ENCODE measurements around the gene MIA3. TPM values are rescaled to one million over a fixed set of nuclear protein-coding genes. Genes with fewer than 3 reads are reported as not detected.
"Not testable (repeated sequence)": the region's sequence is repeated elsewhere in the genome, so short reads cannot be mapped to it uniquely, and the experiment has no call there.

The MIA3 gene
- total RNA-seq, 1 experiment from 2014 or later: 56.3 TPM

DNA sequence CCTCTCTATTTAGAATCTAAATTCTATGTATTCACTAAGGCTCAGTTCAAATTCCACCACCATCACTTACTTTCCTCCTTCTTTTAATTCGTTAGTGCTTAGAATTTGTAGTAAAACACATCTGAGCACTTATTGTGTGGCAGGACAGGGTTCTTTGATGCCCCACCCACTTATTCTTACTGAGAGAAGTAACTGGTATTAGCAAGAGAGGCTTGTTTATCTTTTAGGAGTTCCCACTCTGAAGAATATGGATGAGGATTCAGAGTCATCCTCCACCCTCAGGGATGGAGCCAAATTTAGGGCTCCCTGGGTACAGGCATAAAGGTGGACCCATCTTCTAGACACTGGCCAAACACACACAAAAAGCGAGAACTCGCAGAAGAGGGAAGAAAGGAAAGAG is 16.6 kb upstream of the MIA3 start:
- ChIA-PET CTCF (no interaction called here), POLR2A (ENCODE audit: low non-redundant PET) (no interaction called here)
- DNase-seq (ENCODE audit: low spot score): no peak
- Histone ChIP-seq H3K4me1 (ENCODE audit: insufficient read depth, low read length, poor library complexity, severe bottlenecking) (no peaks in the 10 kb centered on the region), H3K9me3 (ENCODE audit: low read depth, low read length, poor library complexity, severe bottlenecking) (no peaks in the 10 kb centered on the region), H3K27ac (ENCODE audit: low read depth, low read length, poor library complexity, severe bottlenecking) (no peak overlapping the region), H3K27me3 (replicated peaks; ENCODE audit: insufficient read depth, low read depth, low read length, poor library complexity) (peaks cover 16% of the 10 kb centered on the region), H3K36me3 (ENCODE audit: insufficient read depth, low read length, poor library complexity, severe bottlenecking) (no peaks in the 10 kb centered on the region), H3K4me3 (ENCODE audit: low read depth, low read length, poor library complexity, severe bottlenecking) (no peak overlapping the region)
- BruUV-seq (replicated peaks): no TSS peak
- TF ChIP-seq EZH2 (IDR thresholded peaks at IDR 0.05; ENCODE audit: borderline replicate concordance, low read depth, low read length, poor library complexity, severe bottlenecking): no peak
- TF ChIP-seq, protein P1, sequence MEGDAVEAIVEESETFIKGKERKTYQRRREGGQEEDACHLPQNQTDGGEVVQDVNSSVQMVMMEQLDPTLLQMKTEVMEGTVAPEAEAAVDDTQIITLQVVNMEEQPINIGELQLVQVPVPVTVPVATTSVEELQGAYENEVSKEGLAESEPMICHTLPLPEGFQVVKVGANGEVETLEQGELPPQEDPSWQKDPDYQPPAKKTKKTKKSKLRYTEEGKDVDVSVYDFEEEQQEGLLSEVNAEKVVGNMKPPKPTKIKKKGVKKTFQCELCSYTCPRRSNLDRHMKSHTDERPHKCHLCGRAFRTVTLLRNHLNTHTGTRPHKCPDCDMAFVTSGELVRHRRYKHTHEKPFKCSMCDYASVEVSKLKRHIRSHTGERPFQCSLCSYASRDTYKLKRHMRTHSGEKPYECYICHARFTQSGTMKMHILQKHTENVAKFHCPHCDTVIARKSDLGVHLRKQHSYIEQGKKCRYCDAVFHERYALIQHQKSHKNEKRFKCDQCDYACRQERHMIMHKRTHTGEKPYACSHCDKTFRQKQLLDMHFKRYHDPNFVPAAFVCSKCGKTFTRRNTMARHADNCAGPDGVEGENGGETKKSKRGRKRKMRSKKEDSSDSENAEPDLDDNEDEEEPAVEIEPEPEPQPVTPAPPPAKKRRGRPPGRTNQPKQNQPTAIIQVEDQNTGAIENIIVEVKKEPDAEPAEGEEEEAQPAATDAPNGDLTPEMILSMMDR (conservative IDR thresholded peaks at IDR 0.05; ENCODE audit: low read depth, low read length): no peak
- intact Hi-C loops (cut with micrococcal nuclease; ENCODE audit: unreplicated experiment): no loop called here

DNA sequence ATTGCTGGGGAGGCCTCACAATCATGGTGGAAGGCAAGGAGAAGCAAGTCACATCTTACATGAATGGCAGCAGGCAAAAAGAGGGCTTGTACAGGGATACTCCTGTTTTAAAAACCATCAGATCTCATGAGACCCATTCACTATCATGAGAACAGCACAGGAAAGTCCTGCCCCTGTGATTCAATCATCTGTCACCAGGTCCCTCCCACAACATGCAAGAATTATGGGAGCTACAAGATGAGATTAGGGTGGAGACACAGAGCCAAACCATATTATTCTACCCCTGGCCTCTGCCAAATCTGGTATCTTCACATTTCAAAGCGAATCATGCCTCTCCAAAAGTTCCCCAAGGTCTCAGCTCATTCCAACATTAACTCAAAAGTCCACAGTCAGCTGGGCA is 11.1 kb upstream of the MIA3 start:
- no peaks in the 10 kb centered on the region for H3K36me3 ChIP-seq (ENCODE audit: insufficient read depth, low read length, poor library complexity, severe bottlenecking)
- no peak overlapping the region for H3K4me3 ChIP-seq (ENCODE audit: low read depth, low read length, poor library complexity, severe bottlenecking)
- H3K4me1 ChIP-seq (ENCODE audit: insufficient read depth, low read length, poor library complexity, severe bottlenecking): no peaks in the 10 kb centered on the region
- no peak for DNase-seq (ENCODE audit: low spot score)
- no peak overlapping the region for H3K27ac ChIP-seq (ENCODE audit: low read depth, low read length, poor library complexity, severe bottlenecking)
- no peaks in the 10 kb centered on the region for H3K9me3 ChIP-seq (ENCODE audit: low read depth, low read length, poor library complexity, severe bottlenecking)
- POLR2A ChIA-PET (ENCODE audit: low non-redundant PET): no interaction called here
- CTCF ChIA-PET: no interaction called here
- BruUV-seq (replicated peaks): no TSS peak
- intact Hi-C loops (cut with micrococcal nuclease; ENCODE audit: unreplicated experiment): no loop called here
- peaks cover 26% of the 10 kb centered on the region for H3K27me3 ChIP-seq (replicated peaks; ENCODE audit: insufficient read depth, low read depth, low read length, poor library complexity)
- TF ChIP-seq, protein P1 (conservative IDR thresholded peaks at IDR 0.05; ENCODE audit: low read depth, low read length): no peak
- no peak for TF ChIP-seq EZH2 (IDR thresholded peaks at IDR 0.05; ENCODE audit: borderline replicate concordance, low read depth, low read length, poor library complexity, severe bottlenecking)

DNA sequence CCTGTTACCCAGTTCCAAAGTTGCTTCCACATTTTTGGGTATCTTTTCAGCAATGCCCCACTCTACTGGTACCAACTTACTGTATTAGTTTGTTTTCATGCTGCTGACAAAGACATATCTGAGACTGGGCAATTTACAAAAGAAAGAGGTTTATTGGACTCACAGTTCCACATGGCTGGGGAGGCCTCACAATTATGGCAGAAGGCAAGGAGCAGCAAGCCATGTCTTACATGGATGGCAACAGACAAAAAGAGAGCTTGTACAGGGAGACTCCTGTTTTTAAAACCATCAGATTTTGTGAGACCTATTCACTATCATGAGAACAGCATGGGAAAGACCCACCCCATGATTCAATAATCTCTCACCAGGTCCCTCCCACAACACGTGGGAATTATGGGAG is 8.8 kb upstream of the MIA3 start:
- H3K4me1 ChIP-seq (ENCODE audit: insufficient read depth, low read length, poor library complexity, severe bottlenecking); POLR2A ChIA-PET (ENCODE audit: low non-redundant PET); CTCF ChIA-PET; H3K36me3 ChIP-seq (ENCODE audit: insufficient read depth, low read length, poor library complexity, severe bottlenecking); DNase-seq (ENCODE audit: low spot score); H3K27ac ChIP-seq (ENCODE audit: low read depth, low read length, poor library complexity, severe bottlenecking); BruUV-seq (replicated peaks); H3K9me3 ChIP-seq (ENCODE audit: low read depth, low read length, poor library complexity, severe bottlenecking); H3K4me3 ChIP-seq (ENCODE audit: low read depth, low read length, poor library complexity, severe bottlenecking); intact Hi-C loops (cut with micrococcal nuclease; ENCODE audit: unreplicated experiment): not testable (repeated sequence)
- H3K27me3 ChIP-seq (replicated peaks; ENCODE audit: insufficient read depth, low read depth, low read length, poor library complexity): peaks cover 43% of the 10 kb centered on the region

DNA sequence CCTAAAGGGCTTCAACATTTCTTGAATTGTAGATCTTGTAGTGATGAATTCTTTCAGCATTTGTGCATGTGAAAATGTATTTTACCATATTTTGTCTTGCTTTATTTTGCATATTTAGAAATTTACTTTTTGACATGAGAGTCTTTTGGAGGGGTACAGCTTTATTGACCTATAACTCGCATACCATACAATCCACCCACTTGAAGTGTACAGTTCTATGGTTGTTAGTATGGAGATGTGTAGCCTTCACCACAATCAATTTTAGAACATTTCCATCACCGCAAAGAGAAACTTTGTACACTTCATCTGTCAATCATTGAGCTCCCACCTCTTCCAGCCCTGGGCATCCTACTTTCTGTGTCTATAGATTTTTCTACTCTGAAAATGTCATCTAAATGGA is 7.2 kb upstream of the MIA3 start:
- CTCF ChIA-PET: no interaction called here

More for the DNA sequence above, 7.2 kb upstream of the MIA3 start:
- TF ChIP-seq EZH2 (IDR thresholded peaks at IDR 0.05; ENCODE audit: borderline replicate concordance, low read depth, low read length, poor library complexity, severe bottlenecking): no peak
- TF ChIP-seq, protein P1 (conservative IDR thresholded peaks at IDR 0.05; ENCODE audit: low read depth, low read length): no peak
- H3K27me3 ChIP-seq (replicated peaks; ENCODE audit: insufficient read depth, low read depth, low read length, poor library complexity): peaks cover 56% of the 10 kb centered on the region
- no peak for DNase-seq (ENCODE audit: low spot score)
- H3K27ac ChIP-seq (ENCODE audit: low read depth, low read length, poor library complexity, severe bottlenecking): no peak overlapping the region
- no peaks in the 10 kb centered on the region for H3K4me1 ChIP-seq (ENCODE audit: insufficient read depth, low read length, poor library complexity, severe bottlenecking)
- POLR2A ChIA-PET (ENCODE audit: low non-redundant PET): no interaction called here
- H3K4me3 ChIP-seq (ENCODE audit: low read depth, low read length, poor library complexity, severe bottlenecking): no peak overlapping the region
- intact Hi-C loops (cut with micrococcal nuclease; ENCODE audit: unreplicated experiment): no loop called here
- no peaks in the 10 kb centered on the region for H3K9me3 ChIP-seq (ENCODE audit: low read depth, low read length, poor library complexity, severe bottlenecking)
- BruUV-seq (replicated peaks): no TSS peak
- no peaks in the 10 kb centered on the region for H3K36me3 ChIP-seq (ENCODE audit: insufficient read depth, low read length, poor library complexity, severe bottlenecking)
